Vagina (tissue), 2 donors: Measurements from ENCODE around the gene FGF4. TPM values are rescaled to one million over a fixed set of nuclear protein-coding genes. Genes with fewer than 3 reads are reported as not detected.

Experiments
- DNase-seq, 2 donors: peaks; one replicate each; pipeline ENCODE4 v3.0.0-alpha.2; 2017; ENCODE audit errors: extremely low spot score in 2 of 2
- H3K27ac ChIP-seq: fragments of 200-600 bp; sonication (generic); one replicate; pipeline ENCODE4 v1.5.1; 2019
- H3K27me3 ChIP-seq: fragments of 200-600 bp; sonication (generic); one replicate; pipeline ENCODE4 v1.5.1; 2019
- H3K36me3 ChIP-seq, 2 donors: fragments of 200-600 bp; sonication (generic); one replicate each; pipeline ENCODE4 v1.5.1; 2017 to 2019
- H3K4me1 ChIP-seq: fragments of 200-600 bp; sonication (generic); one replicate; pipeline ENCODE4 v1.5.1; 2019
- H3K4me3 ChIP-seq, 2 donors: fragments of 200-600 bp; sonication (generic); 1 replicate in 1 of 2; 2 replicates in 1 of 2; pipeline ENCODE4 v1.5.1; 2016 to 2019
- H3K9me3 ChIP-seq: fragments of 200-600 bp; sonication (generic); one replicate; pipeline ENCODE4 v1.5.1; 2019
- POLR2A ChIP-seq, 2 donors: fragments of 450-650 bp; IDR thresholded peaks; one replicate each; pipeline ENCODE4 v1.6.1; 2017; ENCODE audit warnings: antibody characterized with exemption in 2 of 2, mild to moderate bottlenecking in 2 of 2, moderate library complexity in 2 of 2
- POLR2AphosphoS5 ChIP-seq, 2 donors: sonication (generic); formaldehyde crosslinking; IDR thresholded peaks; one replicate each; pipeline ENCODE4 v1.9.0; 2017; ENCODE audit warnings: antibody characterized with exemption in 2 of 2, mild to moderate bottlenecking in 2 of 2, low read depth in 1 of 2; ENCODE audit not compliant: insufficient read depth in 1 of 2
- intact Hi-C: fragments of 100-400 bp; cut with DNase I; formaldehyde crosslinking; loops from one replicate; pipeline ENCODE4 v1.15.1; 2023
- total RNA-seq: library from RNA; depleted of rRNA; stranded (reverse); fragments of >200 nt; gene quantifications from one replicate; pipeline ENCODE4 v1.2.3, GENCODE V29; 2016
- TF ChIP-seq, protein P1 (sequence below), 3 experiments: fragments of 450-650 bp in 2 of 3; fragments of 200-600 bp in 1 of 3; sonication (generic) in 1 of 3; IDR thresholded peaks; one replicate each; pipeline ENCODE4 v1.5.1; 2017 to 2019; ENCODE audit warnings: antibody characterized with exemption in 3 of 3, mild to moderate bottlenecking in 2 of 3, moderate library complexity in 2 of 3

The FGF4 gene
- total RNA-seq, 1 donor from 2014 or later: not detected

DNA sequence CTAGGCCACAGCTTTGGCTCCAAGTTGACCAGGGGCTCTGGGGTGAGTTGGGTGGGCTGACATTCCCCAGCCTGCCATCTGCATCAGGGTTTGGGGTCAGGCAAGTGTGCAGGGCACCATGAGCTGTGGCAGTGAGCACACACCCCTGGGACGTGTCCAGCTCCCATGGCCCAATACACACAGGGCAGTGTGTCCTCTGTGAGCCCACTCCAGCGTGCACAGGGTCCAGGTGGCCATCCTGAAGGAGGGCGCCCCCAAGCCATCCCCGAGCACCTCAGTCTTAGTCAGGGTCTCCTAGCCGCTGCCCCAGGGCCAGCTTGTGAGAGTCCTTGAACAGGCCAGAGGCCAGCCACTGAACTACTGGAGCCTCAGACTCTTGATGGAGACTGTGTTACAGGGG is 45.3 kb upstream of the FGF4 start:
- Histone ChIP-seq H3K4me1 (peaks cover 6% of the 10 kb centered on the region), H3K36me3 (no peaks in the 10 kb centered on the region), H3K27ac (no peak overlapping the region), H3K9me3 (no peaks in the 10 kb centered on the region), H3K27me3 (peaks cover 4% of the 10 kb centered on the region), H3K4me3 (no peak overlapping the region)
- TF ChIP-seq POLR2A (IDR thresholded peaks at IDR 0.05): no peak
- TF ChIP-seq, protein P1, sequence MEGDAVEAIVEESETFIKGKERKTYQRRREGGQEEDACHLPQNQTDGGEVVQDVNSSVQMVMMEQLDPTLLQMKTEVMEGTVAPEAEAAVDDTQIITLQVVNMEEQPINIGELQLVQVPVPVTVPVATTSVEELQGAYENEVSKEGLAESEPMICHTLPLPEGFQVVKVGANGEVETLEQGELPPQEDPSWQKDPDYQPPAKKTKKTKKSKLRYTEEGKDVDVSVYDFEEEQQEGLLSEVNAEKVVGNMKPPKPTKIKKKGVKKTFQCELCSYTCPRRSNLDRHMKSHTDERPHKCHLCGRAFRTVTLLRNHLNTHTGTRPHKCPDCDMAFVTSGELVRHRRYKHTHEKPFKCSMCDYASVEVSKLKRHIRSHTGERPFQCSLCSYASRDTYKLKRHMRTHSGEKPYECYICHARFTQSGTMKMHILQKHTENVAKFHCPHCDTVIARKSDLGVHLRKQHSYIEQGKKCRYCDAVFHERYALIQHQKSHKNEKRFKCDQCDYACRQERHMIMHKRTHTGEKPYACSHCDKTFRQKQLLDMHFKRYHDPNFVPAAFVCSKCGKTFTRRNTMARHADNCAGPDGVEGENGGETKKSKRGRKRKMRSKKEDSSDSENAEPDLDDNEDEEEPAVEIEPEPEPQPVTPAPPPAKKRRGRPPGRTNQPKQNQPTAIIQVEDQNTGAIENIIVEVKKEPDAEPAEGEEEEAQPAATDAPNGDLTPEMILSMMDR (IDR thresholded peaks at IDR 0.05): no peak
- no peak for TF ChIP-seq POLR2AphosphoS5 (IDR thresholded peaks at IDR 0.05; ENCODE audit: insufficient read depth in 1 of 2, low read depth in 1 of 2)
- intact Hi-C loops: no loop called here
- DNase-seq: no peak

DNA sequence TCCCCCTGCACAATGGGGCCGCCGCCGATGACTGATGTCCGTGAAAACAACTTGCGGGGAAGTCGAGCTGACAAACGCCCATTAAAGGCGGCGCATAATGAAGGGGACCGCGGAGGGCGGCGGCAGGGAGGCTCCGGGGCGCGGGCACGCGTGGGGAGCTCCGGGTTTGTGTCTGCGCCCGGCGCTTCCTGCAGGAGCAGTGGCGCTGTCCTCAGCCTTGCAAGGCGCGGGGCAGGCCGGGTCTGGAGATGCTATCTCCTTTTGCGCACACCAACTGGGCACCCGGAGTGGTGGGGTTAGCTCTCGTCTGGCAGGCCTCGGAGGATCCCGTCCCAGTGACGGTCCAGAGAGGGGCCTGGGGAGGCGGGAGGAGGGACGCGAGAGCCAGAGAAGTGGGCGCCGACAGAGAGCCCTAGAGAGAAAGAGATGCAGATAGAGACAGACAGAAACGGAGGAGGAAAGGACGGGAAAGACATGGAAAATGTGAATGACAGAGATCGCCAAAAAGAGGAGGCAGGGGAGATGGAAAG is 44.5 kb upstream of the FGF4 start:
- no peak overlapping the region for H3K4me3 ChIP-seq
- H3K27me3 ChIP-seq: peaks cover 4% of the 10 kb centered on the region
- no peaks in the 10 kb centered on the region for H3K36me3 ChIP-seq
- TF ChIP-seq POLR2A (IDR thresholded peaks at IDR 0.05) (no peak), POLR2AphosphoS5 (IDR thresholded peaks at IDR 0.05; ENCODE audit: insufficient read depth in 1 of 2, low read depth in 1 of 2) (no peak)
- TF ChIP-seq, protein P1 (IDR thresholded peaks at IDR 0.05): no peak
- DNase-seq: no peak
- H3K4me1 ChIP-seq: peaks cover 6% of the 10 kb centered on the region
- intact Hi-C loops: no loop called here
- H3K27ac ChIP-seq: no peak overlapping the region
- no peaks in the 10 kb centered on the region for H3K9me3 ChIP-seq

DNA sequence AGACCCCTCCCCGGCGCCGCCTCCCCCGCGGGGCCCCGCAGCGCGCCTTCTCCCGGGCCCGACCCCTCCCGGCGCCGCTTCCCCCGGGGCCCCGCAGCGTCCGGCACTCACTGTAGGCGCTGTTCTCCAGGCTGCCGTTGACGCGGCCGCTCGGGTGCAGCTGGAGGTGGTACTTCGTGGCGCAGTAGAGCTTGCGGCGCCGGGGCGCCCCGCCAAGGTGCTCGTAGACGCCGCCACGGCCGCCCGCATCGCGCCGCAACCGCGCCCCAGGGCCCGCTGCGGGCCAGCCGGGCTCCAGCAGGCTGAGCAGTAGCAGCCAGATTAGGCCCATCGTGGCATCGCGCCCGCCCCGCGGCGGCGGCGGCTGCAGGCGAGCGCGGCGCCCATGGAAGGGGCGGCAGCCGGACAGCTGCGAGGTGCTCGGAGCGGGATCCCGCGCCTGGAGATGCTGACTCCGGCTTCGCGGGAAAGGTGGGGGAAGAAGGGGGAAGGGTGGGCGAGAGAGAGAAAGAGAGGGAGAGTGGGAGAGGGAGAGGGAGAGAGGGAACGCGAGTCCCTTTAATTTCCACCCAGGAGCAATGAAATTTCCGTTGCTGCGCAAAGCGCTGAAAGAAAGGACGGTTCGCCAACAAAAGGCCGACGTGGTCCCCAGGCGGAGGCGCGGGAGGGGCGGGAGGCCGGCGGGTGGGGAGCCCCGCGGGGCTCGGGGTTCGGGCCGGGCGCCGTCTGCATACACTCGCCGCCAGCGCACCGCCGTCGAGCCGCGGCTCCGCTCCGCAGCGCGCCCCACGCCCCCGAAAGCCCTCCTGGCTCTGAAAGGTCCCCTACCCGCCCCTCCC is 43.7 kb upstream of the FGF4 start, which contains the start of gene FGF3:
TSS of gene FGF3 (minus strand) at position 814 of the 839 bp plus-strand sequence. CDS start at position 331, 483 bp downstream.
- intact Hi-C loops: no loop called here
- Histone ChIP-seq H3K4me3 (no peak within 1 kb of the TSS), H3K9me3 (no peaks in the 10 kb centered on the region), H3K27ac (no peak within 1 kb of the TSS), H3K36me3 (no peaks in the 10 kb centered on the region), H3K4me1 (peaks cover 6% of the 10 kb centered on the region), H3K27me3 (peaks cover 4% of the 10 kb centered on the region)
- no peak for DNase-seq
- TF ChIP-seq, protein P1 (IDR thresholded peaks at IDR 0.05): no peak
- TF ChIP-seq POLR2A (IDR thresholded peaks at IDR 0.05) (no peak), POLR2AphosphoS5 (IDR thresholded peaks at IDR 0.05; ENCODE audit: insufficient read depth in 1 of 2, low read depth in 1 of 2) (no peak)

DNA sequence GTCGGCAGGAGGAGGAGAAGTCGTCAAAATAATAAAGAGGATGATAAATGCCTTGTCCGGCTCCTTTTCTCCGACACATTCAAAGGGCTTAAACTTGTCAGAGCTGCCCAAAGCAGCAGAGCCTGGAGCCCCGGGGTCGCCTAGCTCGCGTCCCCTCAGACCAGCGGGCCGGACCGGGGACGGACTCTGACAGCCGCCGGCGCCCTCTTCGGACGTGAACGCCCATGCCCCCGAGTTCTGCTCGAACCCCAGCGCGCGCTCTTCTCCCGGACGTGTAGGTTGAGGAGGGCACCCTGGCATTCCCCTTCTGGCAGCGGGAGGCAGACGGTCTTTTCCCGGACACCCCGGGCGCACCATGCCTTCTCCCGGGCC is 43.1 kb upstream of the FGF4 start:
- Histone ChIP-seq H3K9me3 (no peaks in the 10 kb centered on the region), H3K4me1 (peaks cover 6% of the 10 kb centered on the region), H3K27me3 (peaks cover 4% of the 10 kb centered on the region), H3K27ac (no peak overlapping the region), H3K4me3 (no peak overlapping the region), H3K36me3 (no peaks in the 10 kb centered on the region)
- intact Hi-C loops: no loop called here
- TF ChIP-seq POLR2A (IDR thresholded peaks at IDR 0.05) (no peak), POLR2AphosphoS5 (IDR thresholded peaks at IDR 0.05; ENCODE audit: insufficient read depth in 1 of 2, low read depth in 1 of 2) (no peak)
- TF ChIP-seq, protein P1 (IDR thresholded peaks at IDR 0.05): no peak
- DNase-seq: no peak
